Keratinocyte (primary cell): ENCODE data around the gene MGLL. TPM values are rescaled to one million over a fixed set of nuclear protein-coding genes. Genes with fewer than 3 reads are reported as not detected.

ENCODE experiments used
- DNase-seq: peaks from one replicate; pipeline ENCODE4 v3.0.0-alpha.2; 2011; ENCODE audit warnings: low read depth, missing footprints, low spot score
- FAIRE-seq: peaks from 2 replicates; lab custom pipeline; 2011; peaks lifted over from hg19 to GRCh38; lab: Jason Lieb, UNC
- H2AFZ ChIP-seq: 2 replicates; pipeline ENCODE4 v1.6.0; 2012; ENCODE audit warnings: low read length, control low read depth, inconsistent platforms; ENCODE audit not compliant: control insufficient read depth
- H3K27ac ChIP-seq: 2 replicates; pipeline ENCODE4 v1.5.1; 2011; ENCODE audit warnings: low read length; ENCODE audit not compliant: control insufficient read depth, insufficient read depth
- H3K27me3 ChIP-seq: 3 replicates; pipeline ENCODE4 v1.6.0; 2011; ENCODE audit warnings: low read length; ENCODE audit not compliant: control insufficient read depth, insufficient read depth; ENCODE audit errors: extremely low read depth
- H3K36me3 ChIP-seq, 2 experiments: 2 replicates in 1 of 2; 3 replicates in 1 of 2; pipeline ENCODE4 v1.5.1; 2011; ENCODE audit warnings: low read length in 2 of 2, mild to moderate bottlenecking in 1 of 2; ENCODE audit not compliant: control insufficient read depth in 2 of 2, insufficient read depth in 2 of 2; ENCODE audit errors: extremely low read depth in 1 of 2
- H3K4me1 ChIP-seq: 3 replicates; pipeline ENCODE4 v1.5.1; 2011; ENCODE audit warnings: low read length; ENCODE audit not compliant: control insufficient read depth, insufficient read depth; ENCODE audit errors: extremely low read depth
- H3K4me2 ChIP-seq: 3 replicates; pipeline ENCODE4 v1.6.0; 2011; ENCODE audit warnings: low read depth, low read length; ENCODE audit not compliant: control insufficient read depth, insufficient read depth; ENCODE audit errors: extremely low read depth
- H3K4me3 ChIP-seq, 3 experiments: fragments of 200-600 bp in 1 of 3; sonication (generic) in 1 of 3; 2 replicates in 2 of 3; 3 replicates in 1 of 3; pipeline ENCODE4 v1.5.1; 2011 to 2016; ENCODE audit warnings: low read length in 3 of 3, mild to moderate bottlenecking in 3 of 3, control low read depth in 2 of 3, inconsistent platforms in 1 of 3, low read depth in 1 of 3, mixed read lengths in 1 of 3, mixed run types in 1 of 3, moderate library complexity in 1 of 3; ENCODE audit not compliant: control insufficient read depth in 2 of 3, insufficient read depth in 2 of 3; ENCODE audit errors: extremely low read depth in 1 of 3
- H3K79me2 ChIP-seq: 2 replicates; pipeline ENCODE4 v1.6.0; 2012; ENCODE audit warnings: low read length; ENCODE audit not compliant: control insufficient read depth, insufficient read depth
- H3K9ac ChIP-seq: 3 replicates; pipeline ENCODE4 v1.6.0; 2011; ENCODE audit warnings: low read length; ENCODE audit not compliant: control insufficient read depth, insufficient read depth; ENCODE audit errors: extremely low read depth
- H3K9me1 ChIP-seq: 3 replicates; pipeline ENCODE4 v1.6.0; 2011; ENCODE audit warnings: low read length; ENCODE audit not compliant: control insufficient read depth, insufficient read depth; ENCODE audit errors: extremely low read depth
- H3K9me3 ChIP-seq: 2 replicates; pipeline ENCODE4 v1.5.1; 2012; ENCODE audit warnings: low read depth, low read length; ENCODE audit not compliant: control insufficient read depth
- H4K20me1 ChIP-seq: 3 replicates; pipeline ENCODE4 v1.6.0; 2011; ENCODE audit warnings: low read length; ENCODE audit not compliant: control insufficient read depth, insufficient read depth; ENCODE audit errors: extremely low read depth
- CTCF ChIP-seq, 3 experiments: IDR thresholded peaks in 1 of 3; conservative IDR thresholded peaks in 1 of 3; optimal IDR thresholded peaks in 1 of 3; 2 replicates in 2 of 3; 3 replicates in 1 of 3; pipeline versions ENCODE3 to v1.5.1; 2011; ENCODE audit warnings: low read length in 3 of 3, mild to moderate bottlenecking in 3 of 3, moderate library complexity in 2 of 3, control low read depth in 1 of 3, inconsistent platforms in 1 of 3; ENCODE audit not compliant: insufficient read depth in 2 of 3; ENCODE audit errors: extremely low read depth in 1 of 3
- EZH2 ChIP-seq: IDR thresholded peaks from one replicate; pipeline ENCODE4 v1.6.1; 2012; ENCODE audit warnings: inconsistent platforms, mild to moderate bottlenecking, low read length, moderate library complexity
- dilution Hi-C: fragments of 300-500 bp; cut with MboI; formaldehyde crosslinking; loops from one replicate; pipeline ENCODE4 v1.7.0; 2020; ENCODE audit warnings: low sequenced_read_pairs; ENCODE audit not compliant: extremely low pct_ligation_motif_present
- polyA plus RNA-seq, 5 experiments: library from polyadenylated mRNA; depleted of rRNA in 3 of 5; stranded (reverse) in 3 of 5; stranded (forward) in 1 of 5; unstranded in 1 of 5; fragments of >200 nt; gene quantifications; 1 replicate in 1 of 5; 2 replicates in 3 of 5; 3 replicates in 1 of 5; pipeline versions ENCODE4 v1.2.1 to v1.2.3, GENCODE V29; 2011 to 2012; ENCODE audit warnings: missing spikeins in 2 of 5, low read depth in 1 of 5, low replicate concordance in 1 of 5

The MGLL gene
- polyA plus RNA-seq, 1 donor (not counting 4 experiments of a cell fraction or from before 2014, with no cell fraction given) = 17.8 TPM

- no peak overlapping the region for H3K9ac ChIP-seq
- no peaks in the 10 kb centered on the region for H3K36me3 ChIP-seq
- no peak for FAIRE-seq
- no peak overlapping the region for H3K4me2 ChIP-seq
- H3K9me3 ChIP-seq = no peaks in the 10 kb centered on the region
- no peaks in the 10 kb centered on the region for H3K79me2 ChIP-seq
- no peaks in the 10 kb centered on the region for H4K20me1 ChIP-seq
- dilution Hi-C loops = no loop called here
- H2AFZ ChIP-seq = no peak overlapping the region
- no peaks in the 10 kb centered on the region for H3K27me3 ChIP-seq
- H3K9me1 ChIP-seq = no peaks in the 10 kb centered on the region
- H3K4me3 ChIP-seq = no peak overlapping the region
- DNase-seq = no peak
- H3K27ac ChIP-seq = peak overlapping the region; percentile 68
- H3K4me1 ChIP-seq = peaks cover 45% of the 10 kb centered on the region
- TF ChIP-seq CTCF (optimal IDR thresholded peaks at IDR 0.05 in 1 of 3, IDR thresholded peaks at IDR 0.05 in 1 of 3, conservative IDR thresholded peaks at IDR 0.05 in 1 of 3; ENCODE audit: extremely low read depth in 1 of 3, insufficient read depth in 2 of 3, low read length in 3 of 3) = no peak
- no peak for TF ChIP-seq EZH2
Observed at GRCh38 chr3:127751782-127752181, 70.5 kb downstream of the MGLL start.

GRCh38 chr3:127751163-127751621, 71.1 kb downstream of the MGLL start:
- H4K20me1 ChIP-seq = no peaks in the 10 kb centered on the region
- peak overlapping the region; percentile 68 for H3K27ac ChIP-seq
- H3K4me2 ChIP-seq = peak overlapping the region; percentile 43
- TF ChIP-seq CTCF (optimal IDR thresholded peaks at IDR 0.05 in 1 of 3, IDR thresholded peaks at IDR 0.05 in 1 of 3, conservative IDR thresholded peaks at IDR 0.05 in 1 of 3; ENCODE audit: extremely low read depth in 1 of 3, insufficient read depth in 2 of 3, low read length in 3 of 3) (peak in 1 of 3 experiments; percentile 1), EZH2 (no peak)
- no peaks in the 10 kb centered on the region for H3K9me3 ChIP-seq
- DNase-seq (no peak), FAIRE-seq (no peak)
- H3K9me1 ChIP-seq = no peaks in the 10 kb centered on the region
- no peak overlapping the region for H3K4me3 ChIP-seq
- no peaks in the 10 kb centered on the region for H3K27me3 ChIP-seq
- H2AFZ ChIP-seq = no peak overlapping the region
- no peak overlapping the region for H3K9ac ChIP-seq
- H3K4me1 ChIP-seq = peaks cover 45% of the 10 kb centered on the region
- H3K36me3 ChIP-seq = no peaks in the 10 kb centered on the region
- dilution Hi-C loops = no loop called here
- no peaks in the 10 kb centered on the region for H3K79me2 ChIP-seq
